GM21737 (cell line): ENCODE data around the gene RAB20.
"Not testable (repeated sequence)": the region's sequence is repeated elsewhere in the genome, so short reads cannot be mapped to it uniquely, and the experiment has no call there.

Source experiments
- ATAC-seq: cut with Tn5 transposase; IDR thresholded peaks from one replicate; pipeline ENCODE4 v1.9.1; 2021; ENCODE audit warnings: mild to moderate bottlenecking, moderate library complexity; ENCODE audit not compliant: unreplicated experiment

Gene RAB20

GRCh38 chr13:110511509-110512181, 49.9 kb downstream of the RAB20 start:
- no peak for ATAC-seq

DNA sequence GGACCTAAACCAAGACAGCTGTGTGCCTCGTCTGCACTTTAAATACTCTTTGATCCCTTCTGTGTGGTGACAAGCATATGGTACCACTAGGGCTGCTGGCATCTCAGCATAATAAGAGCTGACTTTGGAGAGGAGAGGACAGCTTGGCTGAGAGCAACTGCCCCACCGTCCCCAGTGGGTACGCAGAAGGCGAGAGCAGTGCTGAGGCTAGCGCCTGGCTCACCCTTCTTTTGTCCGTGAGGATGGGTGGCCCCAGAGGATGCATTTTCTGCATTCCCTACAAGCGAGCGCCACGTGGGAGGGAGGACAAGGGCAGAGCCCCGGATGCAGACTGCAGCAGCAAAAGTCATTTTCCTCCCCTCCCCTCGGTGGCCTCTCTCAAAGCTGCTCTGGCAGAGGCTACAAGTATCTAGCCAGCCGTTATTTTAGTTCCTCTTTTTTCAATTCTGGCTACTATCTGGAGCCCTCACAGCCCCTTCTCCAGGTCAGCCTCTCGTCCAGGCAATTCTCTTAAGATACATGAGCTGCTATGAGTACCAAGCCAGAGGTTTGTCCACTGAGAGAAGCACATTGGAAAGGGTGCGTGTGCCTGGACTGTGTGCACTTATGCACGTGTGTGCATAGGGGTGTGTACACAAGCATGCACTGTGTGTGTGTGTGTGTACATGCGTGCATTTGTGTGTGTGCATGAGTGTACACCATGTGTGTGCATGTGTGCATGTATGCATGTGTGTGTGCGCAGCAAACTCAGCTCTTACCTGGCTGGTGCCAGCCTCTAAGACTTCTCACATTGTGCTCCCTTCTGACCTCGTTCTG, 51.3 kb downstream of the RAB20 start:
- ATAC-seq = no peak

GRCh38 chr13:110509478-110509926, 52.0 kb downstream of the RAB20 start:
- no peak for ATAC-seq

GRCh38 chr13:110507678-110508381, 53.7 kb downstream of the RAB20 start:
- no peak for ATAC-seq

GRCh38 chr13:110506859-110507566, 54.5 kb downstream of the RAB20 start:
- no peak for ATAC-seq

- ATAC-seq = no peak
These were observed 55.1 kb downstream of the RAB20 start for GRCh38 chr13:110506396-110506795.

- ATAC-seq = no peak
These were observed 55.9 kb downstream of the RAB20 start for GRCh38 chr13:110505594-110505993.

GRCh38 chr13:110503979-110504499, 57.5 kb downstream of the RAB20 start:
- no peak for ATAC-seq

- no peak for ATAC-seq
These were observed 58.3 kb downstream of the RAB20 start for GRCh38 chr13:110503037-110503901.

GRCh38 chr13:110501188-110501587, 60.3 kb downstream of the RAB20 start:
- ATAC-seq = no peak

DNA sequence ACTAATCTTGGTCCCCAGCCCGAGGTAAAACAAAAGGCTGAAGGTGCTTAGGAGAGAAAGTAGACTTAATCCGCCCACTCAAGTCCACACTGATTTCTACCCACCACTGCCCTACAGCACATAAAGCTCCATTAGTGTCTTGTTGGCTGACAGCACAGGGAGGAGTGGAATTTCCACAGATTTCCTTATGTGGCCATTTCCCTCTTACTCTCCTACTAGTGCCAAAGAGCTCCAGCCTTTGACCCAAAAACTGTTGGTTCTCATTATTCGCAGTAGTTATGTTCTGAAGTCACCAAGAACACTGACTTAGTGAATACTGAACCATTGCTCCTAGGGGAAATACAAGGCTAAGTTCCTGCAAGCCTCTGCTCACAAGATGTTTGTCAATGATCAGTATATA, 61.2 kb downstream of the RAB20 start:
- ATAC-seq = no peak

DNA sequence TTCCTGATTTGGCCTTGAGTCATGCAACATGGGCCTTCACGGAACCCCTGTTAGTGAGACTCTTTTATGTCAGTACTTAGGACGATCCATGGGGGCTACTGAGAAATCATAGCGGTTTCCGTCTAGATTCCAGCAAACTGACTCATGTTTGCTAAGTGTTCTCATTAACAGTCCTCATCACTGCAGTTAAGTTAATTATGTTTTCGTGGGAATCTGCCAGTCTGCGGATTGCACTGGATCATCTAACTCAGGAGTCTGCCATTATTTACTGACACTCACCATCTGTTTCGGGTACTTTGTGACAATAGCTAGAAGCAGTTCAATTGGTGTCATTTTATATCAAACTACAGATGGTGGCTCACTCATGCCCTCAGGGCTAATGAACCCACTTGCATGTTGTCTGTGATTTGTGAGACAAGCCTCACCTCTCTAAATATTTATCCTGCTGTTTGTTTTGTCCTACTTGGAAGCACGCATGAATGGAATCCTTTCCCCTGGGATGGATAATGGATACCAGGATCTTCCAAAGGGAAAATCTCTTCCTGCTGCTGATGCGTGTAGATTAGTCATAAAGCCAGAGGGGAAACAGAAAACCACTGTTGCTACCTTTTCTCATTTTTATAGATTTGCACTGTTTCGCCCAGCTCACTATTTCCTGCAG, 61.8 kb downstream of the RAB20 start:
- no peak for ATAC-seq

- no peak for ATAC-seq
These were observed 62.8 kb downstream of the RAB20 start for GRCh38 chr13:110498765-110499164.

DNA sequence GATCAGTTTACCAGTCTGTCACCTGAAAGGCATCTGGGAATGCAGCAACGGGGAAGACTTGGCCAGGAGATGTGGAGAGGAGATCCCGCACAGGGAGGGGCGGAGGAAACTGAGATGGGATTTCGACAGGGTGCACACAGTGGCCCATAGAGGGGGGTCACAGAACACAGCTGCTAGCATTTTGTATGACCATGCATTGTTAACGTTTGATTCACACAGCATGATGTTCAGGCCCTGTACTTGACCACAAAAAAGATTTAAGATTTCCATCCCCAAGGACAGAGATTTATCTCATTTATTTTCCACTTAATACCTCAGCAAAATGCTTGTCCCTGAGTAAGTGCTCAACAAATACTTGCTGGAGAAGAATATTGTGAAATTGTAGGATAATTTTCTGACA, 63.2 kb downstream of the RAB20 start:
- no peak for ATAC-seq

DNA sequence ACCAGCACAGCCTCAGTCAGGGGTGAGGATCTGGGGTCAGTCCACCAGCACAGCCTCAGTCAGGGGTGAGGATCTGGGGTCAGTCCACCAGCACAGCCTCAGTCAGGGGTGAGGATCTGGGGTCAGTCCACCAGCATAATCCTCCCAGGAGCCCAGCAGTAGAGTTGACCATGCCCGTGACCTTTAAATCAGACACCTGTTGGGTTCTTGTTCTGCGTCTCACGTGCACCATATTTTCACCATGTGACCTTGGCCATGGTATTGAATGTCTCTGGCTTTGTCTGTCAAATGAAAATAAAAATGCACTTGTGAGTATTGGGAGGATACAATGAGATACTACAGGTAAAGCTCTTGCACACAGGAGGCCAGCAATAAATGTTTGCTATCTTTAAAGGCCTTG, 63.6 kb downstream of the RAB20 start:
- ATAC-seq = not testable (repeated sequence)

DNA sequence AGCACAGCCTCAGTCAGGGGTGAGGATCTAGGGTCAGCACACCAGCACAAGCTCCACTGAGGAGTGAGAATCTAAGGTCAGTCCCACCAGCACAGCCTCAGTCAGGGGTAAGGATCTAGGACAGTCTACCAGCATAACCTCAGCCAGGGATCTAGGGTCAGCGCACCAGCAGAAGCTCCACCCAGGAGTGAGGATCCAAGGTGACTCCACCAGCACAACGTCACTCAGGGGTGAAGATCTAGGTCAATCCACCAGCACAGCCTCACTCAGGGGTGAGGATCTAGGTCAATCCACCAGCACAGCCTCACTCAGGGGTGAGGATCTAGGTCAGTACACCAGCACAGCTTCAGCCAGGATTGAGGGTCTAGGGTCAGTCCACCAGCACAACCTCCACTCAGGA, 64.5 kb downstream of the RAB20 start:
- no peak for ATAC-seq

- no peak for ATAC-seq
These were observed 65.2 kb downstream of the RAB20 start for GRCh38 chr13:110496281-110496680.

GRCh38 chr13:110495881-110496280, 65.6 kb downstream of the RAB20 start:
- no peak for ATAC-seq

DNA sequence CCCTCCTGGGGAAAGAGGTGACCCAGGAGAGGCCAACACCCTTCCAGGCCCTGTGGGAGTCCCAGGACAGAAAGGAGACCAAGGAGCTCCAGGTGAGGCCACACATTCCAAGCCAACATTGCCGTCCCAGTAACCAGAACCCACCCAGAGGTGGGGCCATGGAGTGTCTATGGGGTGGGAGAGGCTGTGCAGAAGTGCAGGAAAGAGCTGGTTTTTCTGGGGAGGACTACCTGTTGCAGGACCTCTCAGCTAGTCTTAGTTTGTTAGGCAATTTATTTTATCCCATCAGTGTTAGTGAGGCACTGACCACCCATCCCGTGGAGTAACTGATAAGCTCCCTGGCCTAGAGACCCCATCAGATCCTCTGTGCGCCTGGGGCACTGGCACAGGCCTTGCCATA, 66.1 kb downstream of the RAB20 start:
- no peak for ATAC-seq
